Activated naive CD4-positive, alpha-beta T cell treated with anti-CD3 and anti-CD28 coated beads, Interleukin-2, amount 50 U/mL, for 16 hours (primary cell): ENCODE measurements around the gene PPIF.
A peak's percentile ranks its signal among the peaks of the same experiment; 100 is the strongest.

Experiments
- DNase-seq: peaks from one replicate; pipeline ENCODE4 v3.0.0-alpha.2; 2020

PPIF gene

DNA sequence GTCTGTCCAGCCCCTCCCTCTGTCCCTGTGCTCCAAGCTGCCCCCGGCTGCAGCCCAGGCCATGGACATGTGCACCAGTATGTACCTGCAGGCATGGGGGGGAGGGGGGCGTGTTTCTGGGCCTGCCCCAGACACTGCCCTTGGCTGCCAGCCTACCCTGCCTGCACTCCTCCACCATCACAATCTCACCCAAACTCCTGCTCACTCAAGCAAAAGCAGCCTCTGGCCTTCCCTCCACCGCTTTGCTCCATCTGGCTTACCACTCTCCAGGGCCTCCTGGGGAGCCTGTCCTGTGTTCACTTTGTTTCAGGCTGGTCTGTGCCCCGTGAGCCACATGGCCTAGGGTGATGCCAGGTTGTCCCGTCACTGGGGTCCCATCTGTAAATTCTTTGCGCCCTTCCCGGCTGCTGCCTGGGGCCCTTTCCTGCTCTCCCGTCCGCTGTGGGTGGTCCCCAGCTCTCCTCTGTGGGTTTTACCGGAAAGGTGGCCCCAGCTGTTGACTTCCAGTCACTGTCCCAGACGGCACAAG, 33.3 kb upstream of the PPIF start:
- no peak for DNase-seq

DNA sequence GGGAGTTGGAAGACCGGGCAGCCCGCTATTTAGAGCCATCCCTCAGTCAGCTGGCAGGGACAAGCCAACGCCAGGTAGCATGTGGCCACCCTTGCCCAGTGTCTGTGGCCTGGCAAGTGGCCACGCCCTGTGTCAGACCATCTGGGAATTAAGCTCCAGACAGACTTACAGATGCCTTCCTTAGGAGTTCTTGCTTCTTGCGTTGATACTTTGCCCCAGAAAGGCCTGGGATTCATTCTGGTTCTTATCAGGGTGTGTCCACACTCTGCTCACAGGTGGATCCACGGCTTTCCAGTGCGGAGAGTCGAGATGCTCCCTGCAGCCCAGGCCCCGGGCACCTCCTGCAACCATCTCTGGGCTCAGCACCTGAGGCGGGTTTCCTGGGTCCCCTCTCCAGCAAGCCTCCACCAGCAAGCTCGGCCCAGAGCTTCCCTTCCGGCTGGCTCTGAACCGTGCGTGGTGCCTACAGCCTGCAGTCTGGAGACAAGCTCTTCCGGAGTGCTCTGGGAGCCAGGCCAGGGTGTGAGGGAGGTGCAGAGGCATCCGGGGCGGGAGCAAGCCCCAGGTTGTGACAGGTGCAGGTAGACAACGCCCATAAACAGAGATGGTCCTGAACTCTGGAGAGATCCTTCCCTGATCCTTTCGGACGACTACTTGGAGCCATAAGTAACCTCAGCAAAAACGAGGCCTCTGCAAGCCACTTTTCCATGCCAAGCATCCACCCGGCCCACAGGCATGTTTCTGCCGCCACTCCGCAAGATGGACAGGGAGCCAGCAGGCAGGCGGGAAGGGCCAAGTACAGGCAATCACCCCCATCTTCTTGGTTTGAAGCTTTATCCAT, 32.3 kb upstream of the PPIF start:
- no peak for DNase-seq

DNA sequence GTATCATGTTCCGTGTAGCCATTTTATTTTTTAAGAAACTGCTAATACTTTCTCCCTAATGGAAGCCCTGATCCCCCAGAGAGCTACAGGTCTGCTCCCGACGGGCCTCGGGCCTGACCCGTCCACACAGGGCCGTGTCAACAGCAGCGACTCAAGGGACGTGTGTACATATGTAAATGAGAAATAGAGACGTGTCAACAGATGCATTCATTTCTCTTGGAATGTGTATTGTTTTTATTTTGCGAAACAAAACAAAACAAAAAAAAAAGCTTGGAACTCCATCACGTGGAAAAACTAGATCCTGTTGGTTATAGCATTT, 31.7 kb upstream of the PPIF start:
- DNase-seq: no peak

DNA sequence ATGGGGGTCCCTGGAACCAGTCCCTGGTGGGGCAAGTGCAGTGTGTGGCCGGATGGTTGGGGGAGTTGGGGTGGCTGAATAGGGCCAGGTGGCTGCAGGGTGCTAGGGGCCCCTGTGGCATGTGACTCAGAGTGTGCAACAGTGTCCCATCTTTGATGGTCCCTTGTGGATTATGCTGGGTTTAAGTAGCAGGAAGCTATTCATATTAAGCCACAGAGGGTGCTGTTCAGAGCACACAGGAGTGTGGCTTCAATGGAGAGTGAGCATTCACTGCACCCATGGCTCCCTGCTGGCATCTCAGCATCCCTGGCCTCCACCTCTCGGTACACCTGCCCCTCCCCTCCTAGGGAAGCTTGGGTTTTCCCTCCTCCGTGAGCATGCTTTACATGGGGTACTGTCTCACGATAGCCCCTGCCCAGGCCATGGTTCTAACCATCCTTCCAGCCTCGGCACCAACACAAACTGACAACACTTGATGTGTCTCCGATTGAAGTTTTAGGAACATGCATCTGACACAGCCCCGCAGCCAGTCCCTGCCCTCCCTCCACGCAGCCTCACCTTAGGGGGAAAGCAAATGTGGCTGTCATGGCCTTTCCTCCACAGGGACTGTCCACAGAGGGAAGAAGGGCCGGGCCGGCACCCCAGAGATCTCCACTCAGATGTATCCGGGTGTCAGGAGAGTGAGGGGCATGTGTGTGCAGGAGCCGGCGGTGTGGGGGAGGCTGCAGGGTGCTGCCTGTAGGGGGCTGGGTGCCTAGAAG, 30.4 kb upstream of the PPIF start:
- no peak for DNase-seq

DNA sequence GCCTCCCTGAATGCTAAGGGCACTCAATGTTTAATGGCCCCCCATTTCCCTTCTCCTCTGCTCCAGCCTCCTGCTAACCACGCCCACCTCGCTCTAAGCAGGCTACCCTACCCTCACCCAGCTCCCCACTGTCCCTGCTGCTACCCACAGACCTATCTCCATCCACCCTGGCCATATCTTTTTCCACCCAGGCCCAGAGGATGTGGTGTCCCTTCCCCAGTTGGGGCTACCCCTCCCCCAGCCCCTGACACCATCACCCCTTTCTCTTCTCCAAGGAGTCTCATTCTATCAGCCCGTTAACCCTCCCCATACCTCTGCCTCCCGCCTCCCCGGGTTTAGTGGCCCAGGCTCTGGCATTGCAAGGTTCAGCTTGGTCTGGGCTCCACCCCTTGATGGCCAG, 28.9 kb upstream of the PPIF start:
- no peak for DNase-seq

DNA sequence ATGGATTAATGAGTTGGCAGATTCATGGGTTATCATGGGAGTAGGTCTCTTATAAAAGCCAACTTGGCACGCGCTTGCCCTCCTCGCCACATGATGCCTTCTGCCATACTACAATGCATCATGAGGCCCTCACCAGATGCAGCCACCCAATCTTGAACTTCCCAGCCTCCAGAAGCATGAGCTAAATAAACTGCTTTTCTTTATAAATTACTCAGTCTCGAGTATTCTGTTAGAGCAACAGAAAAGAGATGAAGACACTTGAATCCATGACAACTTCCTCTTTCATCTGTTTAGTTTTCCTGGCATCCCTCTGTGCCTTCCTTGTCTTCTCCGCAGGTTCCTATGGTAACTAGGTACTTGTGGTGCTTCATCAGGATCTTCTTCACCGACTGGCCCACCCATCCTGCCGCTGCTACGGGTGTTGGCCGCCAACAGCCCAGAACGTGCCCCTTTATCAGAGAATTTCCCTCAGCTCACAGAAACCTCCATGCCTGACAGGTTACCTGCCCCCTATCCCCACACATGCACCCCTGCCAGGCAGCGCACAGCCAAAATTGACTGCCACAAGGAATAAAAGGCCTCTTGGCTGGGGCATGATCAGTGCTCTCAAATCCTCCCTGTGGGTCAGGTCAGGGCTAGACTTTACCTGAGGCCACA, 28.0 kb upstream of the PPIF start:
- no peak for DNase-seq

DNA sequence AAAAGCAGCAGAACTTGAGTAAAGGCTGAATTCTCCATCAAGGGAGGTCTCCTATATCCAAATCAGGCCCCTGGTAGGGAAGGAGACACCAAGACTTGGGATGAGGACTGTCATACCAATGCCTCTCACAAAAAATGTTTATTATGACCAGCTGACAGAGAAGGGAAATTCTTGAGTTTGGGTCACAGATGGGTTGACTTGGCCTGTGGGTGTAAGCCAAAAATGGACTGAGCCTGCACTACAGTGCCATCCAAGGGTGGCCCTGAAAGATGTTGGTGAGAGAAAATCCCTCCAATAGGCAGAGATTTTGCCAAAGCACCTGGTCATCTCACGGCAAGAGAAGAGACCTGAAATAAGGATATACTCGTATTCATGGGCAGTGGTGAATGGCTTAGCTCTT, 27.0 kb upstream of the PPIF start:
- DNase-seq: no peak

DNA sequence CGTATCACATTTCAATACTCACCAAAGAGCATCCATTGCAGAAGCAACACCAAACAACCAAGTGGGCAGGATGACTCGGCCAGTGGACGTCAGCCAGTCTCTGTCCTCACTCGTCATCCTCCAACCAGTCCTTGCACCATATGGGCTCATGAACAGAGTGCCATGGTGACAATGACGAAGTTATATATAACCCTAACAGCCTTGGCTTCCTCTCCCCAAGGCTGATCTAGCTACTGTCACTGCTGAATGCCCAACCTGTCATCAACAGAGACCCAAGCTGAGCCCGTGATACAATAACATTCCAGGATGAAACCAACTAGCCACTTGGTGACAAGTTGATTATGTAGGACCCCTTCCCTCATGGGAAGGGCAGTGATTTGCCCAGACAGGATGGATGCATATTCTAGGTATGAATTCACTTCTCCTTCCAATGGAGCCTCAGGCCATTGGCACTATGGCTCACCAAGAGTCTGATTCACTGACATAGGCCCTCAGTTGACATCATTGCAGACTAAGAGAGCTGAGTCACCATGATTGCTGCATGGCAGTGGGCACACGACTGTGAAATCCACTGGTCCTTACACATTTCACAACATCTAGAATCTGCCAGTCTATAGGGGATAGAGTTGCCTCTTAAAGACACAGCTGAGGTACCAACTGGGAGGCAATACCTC, 26.3 kb upstream of the PPIF start:
- peak; percentile 31 for DNase-seq

DNA sequence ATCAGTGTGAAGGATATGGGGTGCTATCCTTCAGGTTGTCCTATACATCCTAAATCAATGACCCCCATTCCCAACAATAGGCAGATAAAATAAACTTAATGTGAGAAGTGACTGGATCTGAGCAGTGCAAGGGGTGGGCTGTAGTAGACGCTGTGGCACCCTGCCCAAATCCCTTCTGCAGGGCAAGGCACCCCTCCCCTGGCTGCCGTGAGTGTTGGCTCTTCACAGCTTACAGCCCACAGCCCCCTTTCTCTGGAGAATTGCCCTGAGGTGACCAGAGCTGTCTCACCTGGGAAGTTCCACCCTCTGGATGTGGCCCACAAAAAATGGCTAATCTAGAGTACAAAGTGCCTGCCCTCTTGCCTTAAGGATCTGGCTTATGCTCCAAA, 25.8 kb upstream of the PPIF start:
- DNase-seq: no peak

DNA sequence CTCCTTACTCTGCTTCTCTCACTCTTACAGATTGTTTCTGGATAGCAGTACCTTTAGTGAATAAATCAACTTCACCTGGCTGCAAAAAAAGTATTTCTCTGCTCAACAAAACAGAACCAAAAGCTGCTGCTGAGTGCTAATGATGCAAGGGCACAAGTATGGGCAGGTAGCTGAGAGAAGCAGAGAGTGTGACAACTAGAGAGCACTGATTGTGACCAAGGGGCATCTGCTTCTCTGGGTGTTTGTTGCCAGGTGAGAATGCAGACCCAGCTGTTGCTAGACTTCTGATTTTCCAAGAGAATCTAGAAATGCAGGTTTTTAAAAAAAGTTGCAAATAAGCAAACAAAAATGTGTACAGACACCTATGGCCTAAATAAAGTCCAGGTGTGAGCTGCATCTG, 25.3 kb upstream of the PPIF start:
- no peak for DNase-seq

DNA sequence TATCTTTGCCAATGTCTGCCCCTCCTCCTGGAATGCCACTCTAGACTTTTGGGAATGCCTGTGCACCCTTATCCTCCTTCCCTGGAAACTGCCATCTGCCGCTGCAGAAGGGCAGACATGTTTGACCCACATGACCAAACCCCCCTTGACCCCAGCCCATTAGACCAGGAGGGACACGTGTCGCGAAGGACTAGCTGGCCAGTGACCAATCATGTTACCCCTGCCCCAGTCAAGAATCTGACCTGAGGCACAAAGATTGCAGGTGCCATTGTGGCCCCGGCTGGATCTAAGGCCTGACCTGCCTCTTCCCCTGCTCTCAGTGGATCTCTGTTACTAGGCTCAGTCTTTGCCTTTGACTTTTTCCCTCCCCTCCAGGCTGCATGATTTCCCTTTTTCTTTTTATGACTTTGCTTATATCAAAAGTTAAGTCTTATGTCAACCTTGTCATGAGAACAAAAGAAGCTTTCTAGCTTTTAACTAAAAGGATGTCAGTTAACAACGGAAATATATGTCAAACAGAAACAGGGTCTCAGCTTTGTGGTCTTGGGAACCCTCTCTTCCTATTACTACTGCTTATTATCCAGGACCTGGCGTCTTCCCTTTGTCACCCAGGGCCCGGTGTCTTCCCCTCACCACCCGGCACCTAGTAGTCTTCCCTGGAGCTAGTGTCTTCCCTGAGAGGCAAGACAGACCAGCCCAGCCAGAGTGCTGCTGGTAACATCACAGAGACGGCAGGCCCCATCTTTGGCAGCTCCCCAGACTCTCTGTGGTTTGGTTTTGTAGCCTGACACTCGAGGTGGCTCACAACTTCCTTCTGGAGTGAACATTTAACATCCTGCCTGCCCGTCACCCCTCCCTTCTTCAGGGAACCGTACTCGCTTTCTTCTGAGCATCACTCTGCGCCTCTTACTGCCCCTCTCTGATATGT, 24.4 kb upstream of the PPIF start:
- peak; percentile 71 for DNase-seq

DNA sequence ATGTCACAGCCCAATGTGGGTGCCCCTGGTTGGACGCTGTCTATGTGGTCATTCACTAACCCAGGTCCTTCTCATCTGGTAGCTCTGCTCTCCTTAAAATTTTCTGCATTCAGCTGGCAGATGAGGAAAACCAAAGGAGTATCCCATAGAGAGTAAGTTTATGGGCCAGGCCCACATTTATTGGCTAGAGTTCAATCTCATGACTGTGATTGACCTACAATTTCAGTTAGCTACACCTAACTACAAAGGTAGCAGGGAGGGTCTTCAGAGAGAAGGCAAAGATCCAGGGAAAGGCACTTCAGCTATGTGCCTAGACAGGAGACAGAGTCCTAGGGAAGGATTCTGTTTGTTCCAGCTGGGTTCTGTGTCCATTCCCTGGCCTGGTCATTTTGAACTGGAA, 23.7 kb upstream of the PPIF start:
- DNase-seq: no peak

DNA sequence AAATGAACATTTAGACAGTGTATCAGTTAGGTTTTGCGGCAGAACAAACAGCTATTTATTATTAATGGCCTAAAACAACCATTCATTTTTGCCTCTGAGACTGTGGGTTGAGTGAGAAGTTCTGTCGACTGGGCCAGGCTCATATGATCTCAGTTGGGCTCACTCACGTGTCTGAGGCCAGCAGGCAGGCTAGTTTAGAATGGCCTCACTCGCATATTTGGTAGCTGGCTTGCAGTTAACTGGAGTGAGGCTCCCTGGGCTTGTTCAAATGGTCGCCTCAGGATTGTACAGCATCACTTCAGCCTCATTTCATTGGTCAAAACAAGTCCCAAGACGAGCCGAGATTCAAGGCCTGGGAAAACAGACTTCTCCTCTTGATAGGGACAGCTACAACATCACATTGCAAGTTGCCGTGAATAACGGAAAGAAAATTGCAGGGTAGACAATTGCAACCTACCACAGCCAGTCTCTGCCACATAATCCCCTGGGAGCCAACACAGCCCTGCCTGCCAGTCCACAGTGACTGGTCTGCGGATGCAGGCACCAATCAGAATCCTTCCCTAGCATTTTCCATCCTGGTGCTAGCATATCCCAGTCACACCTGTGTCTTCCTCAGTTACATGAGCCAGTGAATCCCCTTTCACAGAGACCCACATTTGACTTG, 23.1 kb upstream of the PPIF start:
- DNase-seq: no peak

DNA sequence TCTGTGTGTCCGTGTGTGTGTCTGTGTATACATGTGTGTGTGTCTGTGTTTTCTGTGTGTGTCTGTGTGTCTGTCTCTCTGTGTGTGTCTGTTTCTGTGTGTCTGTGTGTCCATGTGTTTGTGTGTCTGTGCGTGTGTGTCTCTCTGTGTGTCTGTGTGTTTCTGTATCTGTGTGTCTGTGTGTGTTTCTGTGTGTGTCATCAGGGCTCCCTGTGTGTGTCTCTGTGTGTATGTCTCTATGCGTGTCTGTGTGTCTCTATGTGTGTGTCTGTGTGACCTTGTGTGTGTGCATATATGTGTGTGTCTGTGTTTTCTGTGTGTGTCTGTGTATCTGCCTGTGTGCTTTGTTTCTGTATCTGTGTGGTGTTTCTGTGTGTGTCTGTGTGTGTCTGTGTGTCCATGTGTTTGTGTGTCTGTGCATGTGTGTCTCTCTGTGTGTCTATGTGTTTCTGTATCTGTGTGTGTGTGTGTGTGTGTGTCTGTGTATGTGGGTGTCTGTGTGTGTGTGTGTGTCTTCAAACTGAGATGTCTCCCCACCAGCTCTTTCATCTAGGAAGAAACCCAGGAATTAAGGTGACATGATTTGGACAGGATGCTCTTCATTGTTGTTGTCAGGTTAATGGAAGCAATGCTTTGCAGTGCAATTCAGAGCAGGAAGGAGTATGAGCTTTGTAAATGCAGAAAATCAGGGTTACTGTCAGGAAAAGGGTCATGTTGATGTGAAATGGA, 20.7 kb upstream of the PPIF start:
- no peak for DNase-seq

DNA sequence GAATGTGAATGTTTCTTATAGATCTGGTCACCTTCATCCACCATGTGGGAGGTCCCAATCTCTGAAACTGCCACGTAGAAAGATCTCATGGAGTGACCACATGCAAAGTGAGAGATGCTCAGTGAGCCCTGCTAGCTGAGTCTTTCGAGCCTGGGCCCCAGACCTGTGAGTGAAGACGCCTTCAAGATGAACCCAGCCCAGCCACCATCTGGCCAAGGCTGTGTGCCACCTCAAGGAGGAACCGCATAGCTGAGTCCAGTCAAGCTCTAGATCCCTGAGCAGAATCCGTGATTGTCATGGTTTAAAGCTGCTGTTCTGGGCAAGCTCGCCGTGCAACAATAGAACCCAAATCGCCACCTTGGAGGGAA, 20.2 kb upstream of the PPIF start:
- no peak for DNase-seq

DNA sequence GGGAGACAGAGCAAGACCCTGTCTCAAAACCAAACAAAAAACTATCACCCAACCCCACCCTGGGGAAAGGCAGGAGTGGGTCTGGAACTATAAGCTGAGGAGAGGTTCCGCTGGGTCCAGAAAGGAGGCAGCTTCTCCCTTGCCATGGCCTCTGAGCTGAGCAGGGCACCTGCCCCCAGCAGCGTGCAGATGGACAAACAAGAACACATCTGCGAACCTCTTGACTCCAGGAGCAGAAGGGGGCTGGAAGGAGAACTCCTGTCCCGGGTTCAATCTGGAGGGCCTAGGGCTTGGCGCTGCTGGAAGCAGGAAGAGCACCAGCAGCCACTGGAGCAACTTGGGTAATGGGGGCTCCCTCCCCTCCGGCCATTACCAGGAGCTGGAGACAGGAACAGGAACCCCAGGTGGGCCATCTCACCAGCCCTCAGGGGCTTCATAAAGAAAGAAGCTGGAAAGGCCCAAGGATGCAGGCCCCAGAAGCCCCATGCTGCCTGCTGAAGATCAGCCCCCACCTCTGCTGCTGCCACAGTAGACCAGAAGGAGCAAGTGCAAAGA, 19.0 kb upstream of the PPIF start:
- DNase-seq: no peak

DNA sequence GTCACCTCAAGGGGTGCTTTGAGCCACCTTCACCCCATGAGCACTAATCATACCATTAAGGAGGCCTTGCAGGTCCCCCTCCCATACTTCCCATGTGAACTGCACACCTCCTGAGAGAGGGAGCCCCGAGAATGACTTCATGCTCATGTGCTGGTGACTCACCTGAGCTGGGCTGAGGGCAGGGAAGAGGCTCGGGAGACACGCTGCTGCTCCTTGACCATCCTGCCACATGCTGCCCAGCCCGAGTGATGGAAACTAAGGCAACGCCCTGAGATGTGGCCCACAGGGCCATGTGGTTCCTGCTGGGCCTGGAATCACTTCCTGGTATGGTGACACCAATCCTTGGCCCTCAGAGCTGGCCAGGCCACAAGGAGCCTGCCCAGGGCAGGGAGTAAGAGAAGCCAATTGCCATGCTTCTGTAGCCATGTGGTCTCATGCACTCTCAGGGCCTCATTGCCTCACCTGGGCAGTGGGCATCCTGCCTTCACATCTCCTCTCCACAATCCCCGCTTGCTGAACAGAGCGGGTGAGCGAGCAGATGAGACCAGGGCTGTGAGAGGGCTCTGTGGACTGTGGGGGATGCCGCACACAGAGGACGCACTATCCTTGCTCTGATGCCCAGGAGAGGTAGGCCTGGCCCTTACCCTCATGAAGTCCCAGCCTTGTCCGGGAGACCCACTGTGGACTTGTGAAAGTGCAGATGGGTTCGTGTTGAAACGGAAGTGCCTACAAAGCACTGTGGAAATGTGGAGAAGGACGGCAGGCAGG, 18.3 kb upstream of the PPIF start:
- DNase-seq: no peak

DNA sequence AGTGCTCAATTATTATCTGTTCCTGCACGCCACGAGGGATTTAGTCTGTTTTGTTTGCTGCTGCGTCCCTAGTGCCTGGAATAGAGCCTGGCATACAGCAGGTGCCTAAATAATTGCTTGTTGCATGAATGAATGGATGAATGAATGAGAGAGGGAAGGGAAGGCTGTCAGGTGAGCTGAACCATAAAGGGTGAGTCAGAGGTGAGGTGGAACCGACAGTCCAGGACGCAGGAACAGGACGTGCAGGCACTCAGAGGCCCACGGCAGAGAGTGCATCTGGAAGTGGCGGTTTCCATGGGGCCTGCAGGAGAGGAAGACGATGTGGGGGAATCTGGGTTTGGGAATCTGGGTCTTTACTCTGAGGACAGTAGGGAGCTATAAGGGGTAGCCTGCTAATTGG, 17.7 kb upstream of the PPIF start:
- no peak for DNase-seq

DNA sequence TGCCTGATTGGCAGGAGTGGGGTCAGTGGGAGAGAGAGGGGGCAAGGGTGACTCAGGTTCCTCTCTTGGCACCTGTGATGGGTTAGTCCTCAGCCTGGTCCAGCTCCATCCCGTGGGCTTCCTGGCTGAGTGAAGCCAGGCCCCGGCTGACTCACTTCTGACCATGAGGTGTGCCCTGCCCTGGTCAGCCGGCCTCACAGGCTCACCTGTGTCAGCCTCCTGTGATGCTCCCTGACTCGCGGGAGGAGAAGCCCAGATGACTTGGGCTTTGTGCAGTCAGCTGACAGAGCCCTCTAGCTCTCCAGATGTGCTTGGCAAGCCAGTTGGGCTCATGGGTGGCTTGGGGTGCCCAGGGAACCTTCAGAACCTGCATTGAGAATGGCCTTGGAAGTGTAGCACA, 16.0 kb upstream of the PPIF start:
- peak; percentile 24 for DNase-seq

DNA sequence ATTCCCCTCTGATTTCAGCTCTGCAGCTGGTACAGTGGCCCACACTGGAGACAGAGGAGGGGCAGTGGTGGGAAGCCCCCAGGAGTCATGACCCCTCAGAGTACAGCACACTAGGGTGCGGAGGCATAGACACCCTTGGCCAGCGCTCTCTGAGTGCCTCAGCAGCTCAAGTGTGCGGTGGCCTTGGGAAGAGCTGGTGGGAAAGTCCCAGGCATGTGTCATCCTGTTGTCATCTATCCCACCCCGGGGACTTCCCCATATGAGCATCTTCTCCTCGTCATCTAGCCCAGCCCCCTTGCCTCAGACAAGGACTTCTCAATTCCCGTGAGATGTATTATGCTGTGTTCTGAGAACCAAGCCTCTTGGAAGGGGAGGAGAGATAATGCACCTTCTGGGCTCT, 15.6 kb upstream of the PPIF start:
- peak; percentile 86 for DNase-seq
